NCI-H82 (cell line): ENCODE data around the gene TRPM5.

Experiments
- DNase-seq: peaks from one replicate; lab custom pipeline; 2025; lab: John Stamatoyannopoulos, UW

The TRPM5 gene

DNA sequence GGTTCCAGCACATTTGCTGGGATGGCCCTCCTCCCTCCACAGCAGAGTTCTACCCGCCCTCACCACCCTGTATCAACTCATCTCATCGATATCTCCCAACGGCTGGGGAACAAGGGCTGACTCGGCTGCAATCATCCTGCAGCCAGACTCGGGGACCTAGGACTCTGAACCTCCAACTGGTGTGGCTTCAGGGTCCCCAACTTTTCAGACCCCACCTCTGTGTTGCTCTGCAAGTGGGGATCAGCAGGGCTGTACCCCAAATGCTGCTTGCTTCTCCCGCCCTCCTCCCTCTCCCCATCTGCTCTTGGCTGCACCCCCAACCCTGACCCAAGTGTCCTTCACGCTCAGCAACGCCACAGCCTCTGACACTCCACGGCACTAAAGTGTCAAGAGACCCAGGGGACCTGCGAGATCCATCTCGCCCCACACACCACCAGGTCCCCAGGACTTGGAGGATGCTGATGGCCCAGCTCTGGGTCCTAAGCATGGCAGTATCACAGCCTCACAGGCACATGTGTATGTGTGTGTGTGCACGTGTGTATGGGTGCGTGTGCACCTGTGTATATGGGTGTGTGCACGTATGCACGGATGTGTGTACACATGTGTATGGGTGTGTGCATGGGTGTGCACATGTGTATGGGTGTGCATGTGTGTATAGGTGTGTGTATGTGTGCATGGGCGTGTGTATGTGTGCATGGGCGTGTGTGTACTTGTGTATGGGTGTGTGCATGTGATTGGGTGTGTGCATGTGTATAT is 26.9 kb upstream of the TRPM5 start:
- no peak for DNase-seq

DNA sequence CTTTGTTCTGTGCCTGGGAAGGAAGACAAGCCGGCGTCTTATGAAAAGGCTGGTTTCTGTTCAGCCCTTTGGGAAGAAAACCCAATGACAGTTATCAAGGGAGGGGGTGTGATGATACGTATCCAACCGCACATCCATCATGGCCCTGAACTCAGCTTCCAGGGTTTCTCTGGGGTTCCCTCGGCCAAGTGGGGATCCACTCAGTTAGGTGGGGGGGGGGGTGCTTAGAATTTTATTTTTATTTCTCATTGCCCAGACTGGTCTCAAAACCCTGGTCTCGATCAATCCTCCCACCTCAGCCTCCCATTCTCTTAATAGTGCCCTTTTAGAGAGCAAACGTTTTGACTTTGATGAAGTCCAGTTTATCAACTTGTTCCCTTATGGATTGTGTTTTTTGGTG is 26.2 kb upstream of the TRPM5 start:
- no peak for DNase-seq

DNA sequence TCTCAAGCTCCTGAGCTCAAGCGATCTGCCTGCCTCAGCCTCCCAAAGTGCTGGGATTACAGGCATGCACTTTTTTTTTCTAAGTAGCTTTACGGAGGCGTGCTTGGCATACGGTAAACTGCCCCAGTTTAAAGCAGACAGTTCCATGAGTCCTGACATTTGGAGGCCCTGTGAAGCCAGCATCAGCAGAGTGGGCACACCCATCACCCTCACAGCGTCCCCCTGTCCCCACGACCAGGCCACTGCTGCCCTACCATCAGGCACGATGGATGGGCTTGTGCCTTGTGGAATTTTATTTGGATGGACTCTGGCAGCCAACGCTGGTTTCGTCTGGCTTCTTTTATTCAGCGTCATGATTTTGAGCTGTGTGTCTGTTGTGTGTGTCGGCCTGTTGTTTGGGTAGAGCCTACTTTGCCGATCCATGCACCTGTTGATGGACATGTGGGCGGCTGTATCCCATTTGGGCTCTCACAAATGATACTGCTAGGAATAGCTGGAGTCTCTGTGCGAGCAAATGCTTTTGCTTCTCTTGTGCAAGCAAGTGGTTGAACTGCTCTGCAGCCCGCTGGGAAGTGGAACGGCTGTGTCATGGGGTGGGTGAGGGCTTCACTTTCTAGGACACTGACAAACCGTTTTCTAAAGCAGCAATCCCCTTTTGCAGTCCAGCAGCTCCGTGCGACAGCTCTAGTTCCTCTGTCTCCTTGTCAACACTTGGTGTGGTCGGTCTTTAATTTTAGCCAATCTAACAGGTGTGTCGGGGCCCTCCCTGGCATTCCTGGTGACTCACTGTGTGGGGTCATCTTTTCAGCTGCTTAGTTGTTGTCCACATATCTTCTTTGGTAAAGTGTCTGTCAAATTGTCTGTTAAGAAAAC is 24.3 kb upstream of the TRPM5 start:
- no peak for DNase-seq

DNA sequence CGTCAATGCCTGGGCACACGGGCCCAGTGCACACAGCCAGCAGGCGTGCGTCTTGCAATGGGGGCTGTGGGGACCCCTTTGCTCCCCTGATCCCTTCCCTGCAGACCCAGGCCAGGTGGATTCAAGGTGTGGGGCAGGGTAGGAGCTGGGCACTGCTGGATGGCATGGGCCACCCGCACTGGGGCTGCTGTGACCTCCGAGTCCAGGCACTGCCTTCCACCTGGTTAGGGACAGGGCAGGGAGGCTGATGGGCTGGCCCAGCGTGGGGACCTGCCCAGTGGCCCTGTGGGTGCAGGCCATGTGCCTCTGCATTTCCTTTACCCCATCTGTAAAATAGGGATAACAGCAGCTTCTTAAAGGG is 23.4 kb upstream of the TRPM5 start:
- no peak for DNase-seq

DNA sequence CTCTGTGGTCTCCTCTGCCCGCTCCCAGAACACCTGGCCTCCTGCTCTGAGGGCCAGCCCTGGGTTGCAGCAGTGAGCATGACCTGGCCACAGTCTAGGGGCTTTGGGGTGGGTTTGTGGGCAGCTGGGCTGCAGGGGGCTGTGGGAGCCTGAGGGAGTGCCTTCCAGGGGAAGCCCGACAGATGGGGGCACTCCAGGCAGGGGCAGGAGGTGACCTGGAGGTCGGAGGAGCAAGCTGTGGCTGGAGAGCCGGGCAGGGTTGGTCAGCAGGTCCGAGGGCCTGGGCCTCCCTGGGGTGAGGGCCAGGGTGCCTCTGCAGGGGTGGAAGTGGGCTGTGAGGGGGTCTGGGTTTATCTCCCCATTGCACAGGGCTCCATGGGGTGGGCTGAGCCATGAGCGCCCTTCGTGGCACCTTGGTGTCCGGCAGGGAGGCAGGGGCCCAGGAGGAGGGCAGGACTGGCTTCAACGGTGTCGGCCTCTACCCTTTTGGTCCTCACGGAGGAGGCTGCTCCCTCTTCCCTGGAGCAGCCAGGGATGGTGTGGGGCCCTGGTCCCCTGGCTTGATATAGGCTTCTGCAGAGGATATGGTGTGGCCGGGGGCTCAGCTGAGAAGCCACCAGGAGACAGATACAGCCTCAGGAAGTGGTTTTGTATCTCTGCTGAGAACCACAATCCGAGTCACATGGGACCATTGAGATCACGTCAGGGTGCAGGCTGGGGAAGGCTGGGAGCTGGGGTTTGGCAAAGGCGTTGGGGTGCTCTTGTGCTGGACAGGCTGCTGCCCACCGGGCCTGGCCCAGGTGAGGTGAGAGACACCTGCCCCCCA is 22.8 kb upstream of the TRPM5 start:
- DNase-seq: no peak

DNA sequence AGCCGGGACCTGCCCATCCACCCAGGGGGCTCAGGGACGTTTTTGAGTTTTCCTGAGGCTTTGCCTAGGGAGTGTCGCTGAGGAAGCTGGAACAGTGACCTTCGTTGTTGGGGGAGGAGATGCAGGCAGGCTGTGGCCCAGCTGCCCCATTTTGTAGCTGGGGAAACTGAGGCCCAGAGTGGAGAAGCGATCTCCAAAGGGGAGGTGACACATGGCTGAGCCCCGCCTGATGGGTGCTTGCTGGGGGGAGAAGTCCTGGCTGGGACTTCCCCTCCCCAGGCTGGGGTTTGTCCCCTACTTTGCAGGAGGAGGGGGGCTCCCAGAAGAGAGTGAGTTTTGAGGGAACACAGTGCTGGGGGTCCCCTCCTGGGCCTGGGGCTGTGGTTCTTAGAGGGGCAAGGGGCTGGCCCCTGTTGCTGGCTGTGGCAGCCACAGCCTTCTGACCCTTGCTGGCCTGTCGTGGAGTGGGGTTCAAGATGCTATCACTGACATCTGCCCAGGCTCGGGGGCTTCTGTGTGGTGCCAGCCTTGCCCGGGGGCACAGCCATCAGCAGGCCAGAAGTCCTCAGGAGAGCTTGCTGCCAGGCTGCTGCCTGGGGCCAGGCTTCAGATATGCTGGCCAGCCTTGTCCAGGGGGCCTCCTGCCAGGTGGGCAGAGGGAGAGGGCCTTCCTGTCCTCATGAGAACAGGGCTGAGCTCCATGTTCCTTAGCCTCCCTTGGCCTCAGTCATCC is 21.9 kb upstream of the TRPM5 start:
- DNase-seq: no peak

DNA sequence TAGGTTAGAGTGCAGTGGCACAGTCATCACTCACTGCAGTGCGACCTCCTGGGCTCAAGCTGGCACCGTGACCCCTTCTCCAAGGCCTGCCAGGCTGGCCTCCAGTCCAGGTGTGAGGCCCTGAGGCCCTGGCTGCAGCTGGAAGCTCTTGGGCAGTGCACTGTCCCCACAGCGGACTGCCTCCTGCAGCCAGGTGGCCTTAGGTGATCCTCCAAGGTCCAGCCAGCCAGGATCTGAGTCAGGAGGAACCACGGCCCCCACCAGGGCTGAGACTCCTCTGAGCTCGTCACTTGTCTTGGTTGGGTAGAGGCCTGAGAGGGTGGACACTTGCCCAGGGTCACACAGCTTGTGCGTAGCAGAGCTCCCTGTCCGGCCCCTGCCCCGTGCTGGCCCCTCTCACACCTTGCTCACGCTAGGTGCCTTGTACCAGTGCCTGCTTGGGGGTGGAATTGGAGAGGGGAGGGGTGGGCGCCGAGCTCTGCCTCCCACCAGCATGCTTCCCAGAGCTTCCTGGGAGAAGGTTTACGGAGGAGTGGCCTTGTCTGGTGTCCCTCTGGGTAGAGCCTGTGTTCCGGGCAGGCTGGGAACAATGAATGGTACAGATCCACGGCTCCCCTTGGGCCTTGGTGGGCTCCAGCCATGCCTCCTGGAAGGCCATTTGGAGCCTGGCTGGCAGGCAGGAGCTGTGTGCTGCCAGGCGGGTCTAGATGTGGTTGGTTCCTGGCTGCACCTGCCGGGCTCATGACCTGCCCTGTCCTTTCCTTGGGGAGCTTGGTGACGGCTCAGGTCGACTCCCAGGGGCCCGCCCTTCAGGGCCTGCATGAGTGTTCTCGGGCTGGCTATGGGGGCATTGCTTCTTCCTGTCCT is 21.1 kb upstream of the TRPM5 start:
- no peak for DNase-seq

DNA sequence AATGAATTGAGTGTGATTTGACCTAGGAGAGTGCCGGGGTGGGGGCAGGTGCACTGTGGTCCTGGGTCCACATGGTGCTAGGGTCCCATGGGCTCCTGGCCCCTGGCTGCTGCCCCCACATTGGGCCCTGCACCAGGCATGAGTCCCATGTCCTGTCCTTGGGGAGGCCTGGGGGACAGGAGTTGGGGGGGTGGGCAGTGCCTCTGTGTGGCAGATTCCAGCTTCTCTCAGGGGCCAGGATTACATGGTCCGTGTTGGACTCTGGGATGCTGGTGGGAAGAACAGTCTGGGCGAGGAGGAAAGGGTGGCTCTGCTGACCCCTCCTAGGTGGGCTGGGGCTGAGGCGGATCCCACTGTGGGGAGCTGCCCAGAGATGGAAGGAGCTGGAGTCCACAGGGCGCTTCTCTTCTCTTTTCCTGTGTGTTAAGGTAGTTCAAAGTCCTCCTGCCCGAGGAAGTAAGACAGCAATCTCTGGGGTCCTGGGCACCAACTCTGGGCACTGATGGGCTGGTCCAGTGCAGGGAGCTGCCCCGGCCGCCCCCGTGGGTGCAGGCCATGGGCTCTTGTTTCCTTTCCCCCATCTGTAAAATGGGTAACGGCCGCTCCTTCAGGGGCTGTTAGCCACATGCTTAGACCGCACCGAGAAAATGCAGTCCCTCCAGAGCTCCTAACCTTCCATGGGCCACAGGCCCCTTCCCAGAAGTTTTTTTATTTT is 20.3 kb upstream of the TRPM5 start:
- DNase-seq: no peak

DNA sequence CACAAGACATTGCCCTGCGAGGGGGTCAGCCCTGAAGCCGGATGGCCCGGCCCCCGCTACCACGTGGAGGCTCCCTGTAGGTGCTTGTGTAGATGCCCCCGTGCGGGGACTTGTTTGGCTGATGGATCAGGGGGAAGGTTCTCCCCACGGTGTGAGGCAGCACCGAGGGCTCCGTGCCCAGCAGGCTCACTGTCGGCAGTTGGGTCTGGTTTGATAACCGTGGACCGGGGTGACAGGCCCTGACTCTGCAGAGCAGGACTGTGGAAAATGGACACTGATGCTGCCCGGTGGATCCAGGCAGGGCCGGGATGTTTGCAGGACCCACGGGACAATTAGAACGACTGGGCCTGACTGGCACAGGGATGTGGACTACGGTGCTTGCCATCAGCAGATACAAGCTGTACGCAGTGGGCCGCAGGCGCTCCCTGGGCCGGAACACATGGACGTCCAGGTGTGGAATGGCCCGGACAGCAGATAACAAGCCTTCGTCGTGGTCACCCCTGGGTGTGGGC is 19.5 kb upstream of the TRPM5 start:
- DNase-seq: no peak

DNA sequence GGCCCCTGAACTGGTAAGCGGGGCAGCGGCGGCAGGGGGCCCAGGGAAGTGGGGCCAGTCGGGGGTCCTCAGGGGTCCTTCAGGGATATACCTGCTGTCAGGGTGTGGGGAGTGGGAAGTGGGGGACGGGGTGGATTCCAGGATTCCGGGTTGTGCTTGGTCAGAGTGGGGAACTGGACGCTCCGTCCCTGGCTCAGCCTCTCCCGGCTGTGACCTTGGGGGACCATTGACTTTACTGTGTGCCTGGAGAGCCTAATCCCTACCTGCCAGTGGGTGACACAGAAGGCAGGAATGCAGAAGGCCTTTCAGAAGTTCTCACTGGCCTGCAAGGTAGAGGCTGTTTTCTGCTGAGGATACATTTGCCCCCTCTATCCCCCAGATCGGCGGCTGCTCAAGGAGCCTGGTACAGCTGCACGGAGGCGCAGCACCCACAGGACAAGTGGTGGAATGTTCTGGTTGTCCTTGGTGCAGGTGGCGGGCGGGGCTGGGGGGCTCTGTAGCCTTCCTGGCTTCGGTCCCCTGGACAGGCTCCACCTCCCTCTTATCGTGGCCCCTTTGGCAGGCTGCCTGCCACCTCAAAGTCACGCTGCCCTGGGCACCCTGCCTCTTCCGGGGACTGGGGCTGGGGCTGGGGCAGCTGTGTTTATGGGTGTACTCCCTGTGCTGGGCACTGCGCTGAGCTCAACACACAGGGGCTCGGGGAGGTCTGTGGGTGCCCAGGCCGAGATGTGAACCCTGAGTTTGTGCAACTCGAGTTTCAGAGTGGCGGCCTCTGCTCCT is 18.9 kb upstream of the TRPM5 start:
- DNase-seq: no peak

DNA sequence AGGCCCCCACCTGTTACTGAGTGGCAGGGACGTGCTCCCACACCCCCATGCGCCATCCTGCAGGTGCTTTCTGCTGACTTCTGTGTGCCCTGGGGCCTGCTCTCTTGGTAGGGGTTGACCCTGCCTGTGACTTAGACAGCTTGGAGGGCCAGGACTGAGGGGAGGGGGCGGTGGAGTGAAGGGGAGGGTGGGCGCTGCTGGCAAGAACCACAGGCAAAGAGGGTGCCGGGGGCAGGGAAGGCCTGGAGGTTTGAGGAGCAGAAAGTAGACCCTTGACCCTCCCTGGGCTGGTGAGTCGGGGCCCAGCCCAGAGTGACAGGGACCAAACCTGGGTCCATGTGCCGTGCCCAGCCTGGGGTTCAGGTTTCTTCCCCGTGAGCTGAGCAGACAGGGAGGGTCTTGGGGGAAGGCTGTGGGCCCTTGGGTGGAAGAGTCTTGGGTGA is 18.2 kb upstream of the TRPM5 start:
- DNase-seq: no peak

DNA sequence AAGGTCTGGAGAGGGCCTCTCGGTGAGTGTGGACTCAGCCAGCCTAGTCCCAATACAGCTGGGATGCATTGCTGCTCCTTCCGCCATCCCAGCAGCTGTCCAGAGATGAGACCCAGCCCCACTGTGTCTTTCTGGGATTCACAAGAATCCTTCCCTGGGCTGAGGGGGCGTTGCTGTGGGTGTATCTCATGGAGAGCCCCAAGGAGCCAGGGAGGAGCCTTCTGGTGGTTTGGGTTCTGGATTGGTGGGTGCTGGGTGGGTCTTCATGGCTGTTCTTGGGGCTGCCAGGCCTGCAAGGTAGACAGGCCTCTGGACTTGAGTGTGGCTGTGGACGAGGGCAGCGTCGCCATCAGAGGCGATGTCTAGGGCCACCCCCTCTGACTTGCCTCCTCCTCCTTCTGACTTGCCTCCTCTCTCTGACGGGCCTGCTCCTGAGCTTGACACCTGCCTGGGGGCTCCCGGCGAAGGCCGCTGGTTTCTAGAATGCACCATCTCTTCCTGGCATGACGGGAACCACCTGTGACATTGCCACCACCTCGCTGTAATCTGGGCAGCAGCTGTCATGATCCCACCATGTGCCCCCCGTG is 17.7 kb upstream of the TRPM5 start:
- DNase-seq: no peak

DNA sequence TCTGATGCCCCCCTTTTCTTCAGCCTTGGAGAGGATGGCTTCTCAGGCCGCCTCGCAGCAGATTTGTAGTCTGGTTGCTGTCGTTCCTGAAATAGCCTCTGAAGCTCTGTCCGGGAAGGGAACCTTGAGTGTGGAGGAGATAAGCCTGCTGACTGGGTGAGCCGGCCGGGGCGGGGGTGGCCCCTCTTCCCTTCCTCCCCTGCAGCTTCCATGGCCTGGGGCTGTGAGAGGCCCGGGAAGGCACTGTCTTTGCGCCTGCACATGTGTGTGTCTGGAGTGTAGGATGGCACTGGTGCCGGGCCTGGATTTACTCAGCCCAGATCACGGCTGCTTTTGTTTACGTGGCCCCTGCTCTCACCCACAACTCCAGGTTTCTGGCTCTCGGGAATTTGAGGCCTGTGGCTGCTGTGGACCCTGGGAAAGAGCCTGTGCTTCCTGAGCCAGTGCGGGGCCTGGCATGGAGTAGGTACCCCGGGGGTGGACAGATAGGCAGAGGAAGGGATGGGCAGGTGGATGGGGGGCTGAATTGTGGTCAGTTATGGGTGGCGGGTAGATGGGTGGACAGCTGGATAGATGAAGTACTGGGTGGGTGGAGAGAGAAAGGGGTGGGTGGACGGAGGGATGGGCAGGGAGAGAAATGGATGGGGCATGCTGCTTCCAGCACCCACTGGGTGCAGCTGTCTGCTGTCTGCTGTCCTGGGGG is 17.1 kb upstream of the TRPM5 start:
- DNase-seq: no peak

DNA sequence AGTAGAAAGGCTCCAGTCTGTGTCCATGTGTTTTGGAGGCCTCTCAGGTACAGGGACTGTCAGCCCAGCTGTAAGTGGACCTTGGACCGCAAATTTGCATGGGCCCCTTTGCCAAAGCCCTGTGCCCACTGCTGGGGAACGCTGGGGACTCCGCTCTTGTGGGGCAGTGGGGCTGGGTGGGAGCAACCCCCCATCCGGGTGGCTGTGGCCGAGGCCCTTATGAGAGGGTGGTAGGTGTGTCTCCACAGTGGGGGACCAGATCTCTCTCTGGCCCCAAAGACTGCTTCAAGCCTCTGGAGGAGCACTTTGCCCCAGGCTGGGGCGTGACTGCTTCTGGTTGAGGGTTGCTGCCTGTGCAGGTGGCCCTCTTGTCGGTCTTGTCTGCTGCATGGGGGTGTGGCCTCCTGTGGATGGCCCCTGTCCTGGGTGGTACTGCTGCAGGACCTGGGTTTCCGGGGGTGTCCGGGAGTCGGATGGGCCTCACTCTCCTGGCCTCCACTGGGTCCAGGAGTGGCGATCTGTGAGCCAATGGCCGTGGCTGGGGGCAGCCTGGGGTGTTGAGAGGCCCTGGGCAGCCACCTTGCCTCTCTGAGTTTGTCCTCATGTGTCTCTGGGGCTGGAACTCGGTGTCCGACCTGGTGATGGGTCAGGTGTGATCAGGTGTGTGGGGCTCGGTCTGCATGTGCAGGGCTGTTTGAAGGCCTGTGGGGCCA is 16.4 kb upstream of the TRPM5 start:
- DNase-seq: no peak

DNA sequence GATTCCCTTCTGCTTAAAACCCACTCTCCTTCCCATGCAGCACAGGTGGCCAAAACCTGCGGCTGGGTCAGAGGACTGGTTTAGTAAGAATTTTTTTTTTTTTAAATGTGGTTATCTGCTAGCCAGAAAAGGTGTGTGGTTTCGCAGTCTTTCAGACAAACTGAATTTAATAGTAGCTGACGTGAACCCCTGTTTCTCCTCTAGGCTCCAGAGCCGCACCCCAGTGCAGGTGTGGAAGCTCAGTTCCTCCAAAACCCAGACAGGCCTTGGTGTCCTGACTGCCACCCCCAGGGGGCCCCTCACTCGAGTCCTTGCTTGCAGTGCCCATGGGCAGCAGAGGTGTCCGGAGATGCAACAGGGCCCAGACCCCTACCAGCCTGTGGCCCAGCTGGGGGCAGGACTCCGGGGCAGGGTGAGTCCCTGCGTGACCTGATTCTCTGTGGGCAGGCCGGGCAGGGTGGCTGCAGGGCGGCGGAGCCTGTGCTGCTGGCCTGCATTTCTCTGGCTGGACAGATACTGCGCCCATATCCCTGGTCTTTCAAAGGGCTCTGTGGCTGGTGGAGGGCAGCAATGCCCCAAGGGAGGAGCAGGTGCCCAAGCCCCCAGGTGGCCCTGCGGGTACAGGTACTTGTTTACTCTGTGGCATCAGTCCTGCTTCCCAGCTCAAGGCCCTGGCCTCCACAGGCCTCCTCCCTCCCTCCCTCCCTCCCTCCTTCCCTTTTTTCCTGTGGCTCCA is 15.7 kb upstream of the TRPM5 start:
- no peak for DNase-seq

DNA sequence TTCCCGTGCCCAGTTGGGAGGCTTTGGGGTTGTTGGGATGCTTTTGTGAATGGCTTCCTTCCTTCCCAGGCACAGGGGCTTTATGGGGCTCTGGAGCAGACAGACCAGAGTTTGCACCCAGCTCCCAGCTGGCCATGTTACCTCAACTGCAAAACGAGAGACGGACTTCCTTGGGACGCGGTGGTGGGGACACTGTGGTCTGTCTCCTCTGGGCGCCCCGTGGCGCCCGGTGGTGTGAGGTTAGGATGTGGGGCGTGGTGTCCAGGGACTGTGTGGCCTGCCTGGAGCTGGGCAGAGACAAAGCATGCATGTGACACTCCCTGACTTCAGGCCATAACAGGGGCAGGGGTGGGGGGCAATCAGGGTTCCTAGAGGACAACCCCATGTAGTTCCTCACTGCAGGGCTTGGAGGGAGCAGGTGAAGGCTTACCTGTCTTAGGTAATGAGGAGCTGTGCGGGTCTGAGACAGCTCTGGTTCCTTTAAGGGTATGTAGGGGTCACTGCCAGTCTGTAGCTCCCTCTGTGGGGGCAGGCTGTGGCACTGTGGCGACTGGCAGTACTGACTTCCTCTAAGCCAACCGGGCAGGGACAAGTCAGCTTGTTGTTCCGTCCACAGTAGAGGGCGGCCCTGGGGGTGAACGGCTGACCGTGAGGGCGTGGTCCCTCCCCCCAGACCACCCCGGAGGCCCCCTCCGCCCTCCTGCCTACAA is 14.9 kb upstream of the TRPM5 start:
- no peak for DNase-seq
